WERI-Rb-1 (cell line): Measurements from ENCODE around the gene RBM8A.
A peak's percentile ranks its signal among the peaks of the same experiment; 100 is the strongest.

ENCODE experiments used
- DNase-seq: peaks from one replicate; pipeline ENCODE4 v3.0.0-alpha.2; 2020
- H3K27ac ChIP-seq: fragments of 250-450 bp; sonication (Bioruptor Pico); 2 replicates; pipeline ENCODE4 v1.5.1; 2020; ENCODE audit warnings: mild to moderate bottlenecking, moderate library complexity
- H3K27me3 ChIP-seq: fragments of 250-450 bp; sonication (Bioruptor Pico); 2 replicates; pipeline ENCODE4 v1.5.1; 2021; ENCODE audit warnings: mild to moderate bottlenecking, low read depth, moderate library complexity; ENCODE audit not compliant: insufficient read depth, severe bottlenecking
- H3K36me3 ChIP-seq: fragments of 250-450 bp; sonication (Bioruptor Pico); 2 replicates; pipeline ENCODE4 v1.5.1; 2020; ENCODE audit warnings: mild to moderate bottlenecking, moderate library complexity
- H3K4me3 ChIP-seq: 2 replicates; pipeline ENCODE4 v1.5.1; 2011; ENCODE audit warnings: low read depth, mild to moderate bottlenecking, control low read depth, low read length
- H3K9me3 ChIP-seq: fragments of 250-450 bp; sonication (Bioruptor Pico); 2 replicates; pipeline ENCODE4 v1.5.1; 2021; ENCODE audit warnings: mild to moderate bottlenecking, moderate library complexity; ENCODE audit not compliant: severe bottlenecking
- CTCF ChIP-seq: IDR thresholded peaks from 2 replicates; pipeline ENCODE4 v1.5.1; 2011; ENCODE audit warnings: low read depth, mild to moderate bottlenecking, control low read depth, inconsistent platforms, low read length

RBM8A gene

DNA sequence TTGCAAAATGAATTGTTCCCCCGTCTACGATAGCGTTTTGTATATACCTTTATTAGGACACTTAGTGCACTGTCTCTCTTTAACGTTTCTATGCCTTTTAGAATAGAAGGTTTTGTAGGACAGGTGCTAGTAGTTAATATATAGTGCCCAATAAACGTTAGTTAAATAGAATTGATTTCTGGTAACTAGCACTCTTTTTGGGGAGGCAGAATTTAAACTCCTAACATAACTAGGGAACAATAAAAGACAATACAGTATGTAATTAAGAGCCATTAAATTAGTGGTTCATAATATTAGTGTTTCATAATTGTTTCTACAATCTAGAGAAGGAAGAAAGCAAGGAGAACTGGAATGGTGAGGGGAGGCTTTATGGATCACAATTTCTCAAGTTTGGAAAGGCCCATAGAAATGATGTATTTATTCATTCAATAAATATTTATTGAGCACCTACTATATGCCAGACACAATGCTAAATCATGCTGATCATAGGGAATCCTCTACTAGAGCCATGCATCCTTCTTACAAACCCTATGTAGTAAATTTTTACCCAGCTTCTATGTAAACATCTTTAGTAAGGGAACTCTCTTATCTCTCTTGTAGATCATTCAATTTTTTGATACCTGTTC lies 37.9 kb upstream of the RBM8A start:
- no peak for DNase-seq
- H3K27ac ChIP-seq: peak overlapping the region; percentile 62
- H3K36me3 ChIP-seq: no peaks in the 10 kb centered on the region
- no peak for TF ChIP-seq CTCF
- H3K9me3 ChIP-seq: peaks cover 5% of the 10 kb centered on the region
- peak overlapping the region; percentile 53 for H3K4me3 ChIP-seq
- no peaks in the 10 kb centered on the region for H3K27me3 ChIP-seq

DNA sequence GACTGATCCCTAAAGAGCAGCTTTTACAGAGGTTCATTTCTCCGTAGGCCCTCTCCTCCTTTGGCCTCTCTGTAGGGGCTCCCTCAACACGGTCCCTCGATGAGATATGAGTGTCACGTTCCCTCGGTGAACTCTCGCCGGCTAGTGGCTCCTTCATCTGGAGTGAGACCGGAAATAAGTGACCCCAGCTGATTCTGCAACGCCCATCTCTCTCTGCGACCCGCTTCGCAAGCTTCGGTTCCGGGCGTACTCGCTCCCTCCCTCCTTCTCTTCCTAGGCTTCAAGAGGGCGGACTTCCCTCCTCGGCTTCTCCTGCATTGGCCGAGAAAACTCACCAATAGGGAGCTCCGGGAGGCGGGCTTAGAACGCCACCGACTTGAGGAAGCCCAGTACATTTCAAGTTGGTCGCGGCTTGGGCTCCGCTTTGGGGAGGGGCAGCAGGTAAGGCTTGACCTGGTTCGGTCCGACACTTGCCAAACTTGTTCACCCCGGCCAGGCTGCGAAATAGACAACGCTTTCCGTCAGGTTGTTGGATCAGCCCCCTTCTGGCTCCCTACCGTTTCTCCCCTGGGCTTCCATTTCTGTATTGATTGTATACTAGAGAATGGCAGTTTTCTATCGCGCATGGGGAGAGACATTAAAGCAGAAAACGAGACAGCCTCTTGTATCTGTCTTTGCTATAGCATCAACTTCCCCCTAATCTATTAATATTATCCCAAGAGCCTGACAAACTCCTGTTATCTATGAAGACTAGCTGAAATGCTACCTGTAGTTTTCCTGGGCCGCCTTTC lies 37.2 kb upstream of the RBM8A start, which contains the start of the genes ANKRD34A and POLR3GL:
Gene ANKRD34A, minus strand, starts transcription at position 248 of the 791 bp plus-strand sequence. CDS start 2,816 bp downstream, outside the sequence.
Gene POLR3GL, plus strand, starts transcription at position 363 of the 791 bp plus-strand sequence. CDS start 10,176 bp downstream, outside the sequence.
- Histone ChIP-seq H3K9me3 (peaks cover 5% of the 10 kb centered on the region), H3K4me3 (peak within 1 kb of the TSS; percentile 53), H3K36me3 (no peaks in the 10 kb centered on the region), H3K27me3 (no peaks in the 10 kb centered on the region), H3K27ac (peak within 1 kb of the TSS; percentile 62)
- TF ChIP-seq CTCF: peak; percentile 21; the same call in 1 of the 2 replicates
- DNase-seq: peak; percentile 100

DNA sequence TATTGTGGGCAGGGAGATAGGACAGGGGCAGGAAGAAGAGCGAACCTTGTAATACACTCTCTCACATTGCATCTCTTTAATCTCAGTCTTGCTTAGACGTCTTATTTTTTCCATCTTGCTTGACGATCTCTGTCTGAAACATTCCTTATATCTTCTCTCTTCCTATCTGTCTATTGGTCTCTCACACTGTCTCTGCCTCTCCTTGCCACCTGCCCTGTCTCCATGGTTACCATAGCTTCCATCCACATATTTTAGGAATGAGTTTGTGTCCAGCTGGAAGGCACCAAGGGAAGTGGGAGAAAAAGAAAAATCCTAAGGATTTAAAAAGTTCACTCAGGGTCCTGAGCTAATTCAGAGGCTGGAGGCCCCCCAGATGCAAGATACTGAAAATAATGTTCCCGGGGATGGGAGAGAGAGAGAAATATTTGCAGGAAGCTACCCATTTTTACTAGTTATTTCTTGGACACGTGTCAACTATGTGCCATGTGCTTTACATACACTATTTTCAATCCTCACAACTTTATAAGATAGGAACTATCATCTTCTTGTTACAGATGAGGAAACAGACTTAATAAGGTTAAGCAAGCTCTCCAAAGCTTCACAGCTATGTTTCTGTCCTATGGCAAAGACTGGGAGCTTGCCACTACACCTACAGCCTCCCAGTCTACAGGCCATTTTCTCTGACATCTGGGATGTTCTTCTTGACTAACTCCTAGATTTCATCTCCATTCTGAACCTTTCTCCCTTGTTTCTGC lies 36.2 kb upstream of the RBM8A start:
- DNase-seq: no peak
- H3K27ac ChIP-seq: no peak overlapping the region
- no peaks in the 10 kb centered on the region for H3K36me3 ChIP-seq
- peaks cover 5% of the 10 kb centered on the region for H3K9me3 ChIP-seq
- H3K27me3 ChIP-seq: no peaks in the 10 kb centered on the region
- H3K4me3 ChIP-seq: peak overlapping the region; percentile 53
- TF ChIP-seq CTCF: no peak

DNA sequence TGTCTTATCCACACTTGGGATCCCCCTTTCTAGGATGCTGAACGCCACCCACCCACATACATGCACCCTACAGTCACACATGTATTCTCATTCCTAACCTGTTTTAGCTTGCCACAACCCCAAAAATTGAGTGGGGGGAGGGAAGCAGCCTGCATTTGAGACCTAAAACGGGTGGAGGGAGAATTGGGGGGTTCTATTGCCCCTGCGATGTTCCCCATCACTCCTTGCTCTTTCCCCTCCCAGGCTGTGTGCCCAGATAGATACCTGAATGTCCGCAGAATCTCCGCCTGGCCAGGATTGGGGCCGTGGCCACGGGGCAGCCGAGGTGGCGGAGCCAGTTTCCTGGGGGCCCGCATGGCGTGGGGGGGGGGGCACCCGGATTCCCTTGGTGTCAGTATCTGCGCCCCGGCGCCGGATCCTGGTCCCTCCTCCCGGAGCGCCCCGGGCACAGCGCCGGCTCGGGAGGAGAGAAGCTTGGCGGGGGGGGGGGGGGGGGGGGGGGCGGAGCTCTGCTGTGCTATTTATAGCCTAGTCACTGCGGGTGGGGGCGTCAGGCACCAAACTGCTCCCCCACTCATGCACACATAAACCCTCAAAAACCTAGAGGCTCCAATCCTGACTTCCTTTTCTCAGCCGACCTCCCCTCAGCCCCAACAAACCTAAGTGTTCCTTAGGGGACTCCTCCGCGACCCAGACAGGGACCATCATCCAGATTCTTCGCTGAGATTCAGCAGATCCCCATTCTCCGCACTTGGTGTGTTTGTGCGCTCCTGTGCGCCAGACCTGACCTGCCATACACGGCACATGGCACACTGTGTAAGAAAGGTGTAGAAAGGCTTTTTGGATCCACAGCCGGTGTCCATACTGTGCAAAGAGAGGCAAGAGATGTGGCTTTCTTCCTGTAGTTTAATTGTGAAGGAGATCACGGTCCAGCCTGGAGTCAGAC lies 35.1 kb upstream of the RBM8A start:
- Histone ChIP-seq H3K27ac (no peak overlapping the region), H3K4me3 (peak overlapping the region; percentile 75), H3K27me3 (no peaks in the 10 kb centered on the region)

More for the DNA sequence above, 35.1 kb upstream of the RBM8A start:
- peaks cover 4% of the 10 kb centered on the region for H3K9me3 ChIP-seq
- TF ChIP-seq CTCF: no peak
- DNase-seq: peak; percentile 44
- H3K36me3 ChIP-seq: no peaks in the 10 kb centered on the region
